Osteocyte (in vitro differentiated cells): ENCODE data around the gene SEMA3B. TPM values are rescaled to one million over a fixed set of nuclear protein-coding genes. Genes with fewer than 3 reads are reported as not detected.

ENCODE experiments used
- DNase-seq: peaks from one replicate; pipeline ENCODE4 v3.0.0; 2021; ENCODE audit warnings: mixed read lengths; ENCODE audit not compliant: unreplicated experiment; ENCODE audit errors: extremely low spot score
- H3K27ac Mint-ChIP-seq: one replicate; pipeline ENCODE4 v1.8.0; 2021; ENCODE audit warnings: mild to moderate bottlenecking, mixed read lengths; ENCODE audit not compliant: unreplicated experiment
- H3K27me3 Mint-ChIP-seq: one replicate; pipeline ENCODE4 v1.8.0; 2021; ENCODE audit warnings: mixed read lengths; ENCODE audit not compliant: unreplicated experiment
- H3K36me3 Mint-ChIP-seq: one replicate; pipeline ENCODE4 v1.8.0; 2021; ENCODE audit warnings: mixed read lengths; ENCODE audit not compliant: unreplicated experiment
- H3K4me1 Mint-ChIP-seq: one replicate; pipeline ENCODE4 v1.8.0; 2021; ENCODE audit warnings: mixed read lengths; ENCODE audit not compliant: unreplicated experiment
- H3K4me3 Mint-ChIP-seq: one replicate; pipeline ENCODE4 v1.8.0; 2021; ENCODE audit warnings: mild to moderate bottlenecking, moderate library complexity, mixed read lengths; ENCODE audit not compliant: unreplicated experiment
- H3K9me3 Mint-ChIP-seq: one replicate; pipeline ENCODE4 v1.8.0; 2021; ENCODE audit warnings: mixed read lengths; ENCODE audit not compliant: unreplicated experiment
- total RNA-seq: library from RNA; stranded (reverse); gene quantifications from 2 replicates; pipeline ENCODE4 v1.2.1, GENCODE V29; 2021
- TF ChIP-seq, protein P1 (sequence below): fragments of 200-600 bp; sonication (generic); IDR thresholded peaks from 2 replicates; pipeline ENCODE4 v1.5.0; 2021; ENCODE audit warnings: antibody characterized with exemption, mild to moderate bottlenecking, moderate library complexity

The SEMA3B gene
- total RNA-seq, 1 donor from 2014 or later, result 8.1 TPM

- H3K36me3 Mint-ChIP-seq, result peaks cover 6% of the 10 kb centered on the region
- H3K9me3 Mint-ChIP-seq, result no peaks in the 10 kb centered on the region
- H3K27me3 Mint-ChIP-seq, result no peaks in the 10 kb centered on the region
- H3K4me1 Mint-ChIP-seq, result peaks cover 43% of the 10 kb centered on the region
- no peak overlapping the region for H3K4me3 Mint-ChIP-seq
- no peak for DNase-seq
- TF ChIP-seq, protein P1, sequence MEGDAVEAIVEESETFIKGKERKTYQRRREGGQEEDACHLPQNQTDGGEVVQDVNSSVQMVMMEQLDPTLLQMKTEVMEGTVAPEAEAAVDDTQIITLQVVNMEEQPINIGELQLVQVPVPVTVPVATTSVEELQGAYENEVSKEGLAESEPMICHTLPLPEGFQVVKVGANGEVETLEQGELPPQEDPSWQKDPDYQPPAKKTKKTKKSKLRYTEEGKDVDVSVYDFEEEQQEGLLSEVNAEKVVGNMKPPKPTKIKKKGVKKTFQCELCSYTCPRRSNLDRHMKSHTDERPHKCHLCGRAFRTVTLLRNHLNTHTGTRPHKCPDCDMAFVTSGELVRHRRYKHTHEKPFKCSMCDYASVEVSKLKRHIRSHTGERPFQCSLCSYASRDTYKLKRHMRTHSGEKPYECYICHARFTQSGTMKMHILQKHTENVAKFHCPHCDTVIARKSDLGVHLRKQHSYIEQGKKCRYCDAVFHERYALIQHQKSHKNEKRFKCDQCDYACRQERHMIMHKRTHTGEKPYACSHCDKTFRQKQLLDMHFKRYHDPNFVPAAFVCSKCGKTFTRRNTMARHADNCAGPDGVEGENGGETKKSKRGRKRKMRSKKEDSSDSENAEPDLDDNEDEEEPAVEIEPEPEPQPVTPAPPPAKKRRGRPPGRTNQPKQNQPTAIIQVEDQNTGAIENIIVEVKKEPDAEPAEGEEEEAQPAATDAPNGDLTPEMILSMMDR, result no peak
- H3K27ac Mint-ChIP-seq, result peak overlapping the region; percentile 27
Observed at GRCh38 chr3:50251220-50251619, 17.7 kb upstream of the SEMA3B start.

- Mint-ChIP-seq H3K9me3 (no peaks in the 10 kb centered on the region), H3K27ac (no peak overlapping the region), H3K27me3 (no peaks in the 10 kb centered on the region), H3K4me1 (peaks cover 19% of the 10 kb centered on the region), H3K4me3 (no peak overlapping the region), H3K36me3 (peaks cover 20% of the 10 kb centered on the region)
- DNase-seq, result no peak
- TF ChIP-seq, protein P1, result no peak
Observed at GRCh38 chr3:50254577-50255250, 14.2 kb upstream of the SEMA3B start.

- H3K9me3 Mint-ChIP-seq, result no peaks in the 10 kb centered on the region
- TF ChIP-seq, protein P1, result no peak
- peaks cover 20% of the 10 kb centered on the region for H3K36me3 Mint-ChIP-seq
- no peak overlapping the region for H3K4me3 Mint-ChIP-seq
- H3K4me1 Mint-ChIP-seq, result peaks cover 16% of the 10 kb centered on the region
- no peak overlapping the region for H3K27ac Mint-ChIP-seq
- DNase-seq, result no peak
- no peaks in the 10 kb centered on the region for H3K27me3 Mint-ChIP-seq
Observed at GRCh38 chr3:50255251-50255615, 13.7 kb upstream of the SEMA3B start.

GRCh38 chr3:50256978-50257890, 11.7 kb upstream of the SEMA3B start:
- no peak overlapping the region for H3K4me3 Mint-ChIP-seq
- TF ChIP-seq, protein P1, result peak; percentile 61
- no peak for DNase-seq
- peak overlapping the region; percentile 34 for H3K27ac Mint-ChIP-seq
- H3K9me3 Mint-ChIP-seq, result no peaks in the 10 kb centered on the region
- no peaks in the 10 kb centered on the region for H3K27me3 Mint-ChIP-seq
- H3K36me3 Mint-ChIP-seq, result peaks cover 17% of the 10 kb centered on the region
- peaks cover 20% of the 10 kb centered on the region for H3K4me1 Mint-ChIP-seq
